Panc1 (cell line): Measurements from ENCODE around the gene B4GALT5. TPM values are rescaled to one million over a fixed set of nuclear protein-coding genes. Genes with fewer than 3 reads are reported as not detected.

Experiments used
- ATAC-seq: fragments of 200-7000 bp; cut with Tn5 transposase; 2 replicates; pipeline ENCODE4 v1.9.1; 2020; ENCODE audit warnings: mild to moderate bottlenecking, moderate library complexity
- BruUV-seq: library from RNA; stranded (reverse); fragments of 400-500 nt; replicated peaks from 2 replicates; lab custom pipeline; 2021; lab: Mats Ljungman, UMichigan
- CTCF ChIA-PET: fragments of 300-600 bp; sonication (Branson Sonifier 250); formaldehyde crosslinking; loops from one replicate; lab custom pipeline; 2022; ENCODE audit warnings: antibody characterized with exemption; lab: Charles Lee
- POLR2A ChIA-PET: fragments of 300-600 bp; sonication (Branson Sonifier 250); formaldehyde crosslinking; loops from one replicate; lab custom pipeline; 2022; ENCODE audit warnings: antibody characterized with exemption; lab: Charles Lee
- DNase-seq: peaks from one replicate; pipeline ENCODE4 v3.0.0-alpha.2; 2010; ENCODE audit warnings: low read depth, low spot score
- H3K27ac ChIP-seq: 2 replicates; pipeline ENCODE4 v1.5.1; 2011; ENCODE audit warnings: mild to moderate bottlenecking, low read length, inconsistent platforms
- H3K27me3 ChIP-seq: fragments of 200-500 bp; sonication (Bioruptor generic); 2 replicates; pipeline ENCODE4 v1.6.0; 2014; ENCODE audit warnings: low read length, inconsistent platforms; ENCODE audit not compliant: control insufficient read depth, insufficient read depth
- H3K36me3 ChIP-seq: fragments of 200-500 bp; sonication (Bioruptor generic); 2 replicates; pipeline ENCODE4 v1.5.1; 2014; ENCODE audit warnings: inconsistent platforms, mild to moderate bottlenecking, low read length, moderate library complexity; ENCODE audit not compliant: control insufficient read depth, insufficient read depth
- H3K4me1 ChIP-seq: 2 replicates; pipeline ENCODE4 v1.5.1; 2011; ENCODE audit warnings: inconsistent platforms, mild to moderate bottlenecking, low read length, moderate library complexity; ENCODE audit not compliant: control insufficient read depth, insufficient read depth
- H3K4me3 ChIP-seq, 2 experiments: 2 replicates each; pipeline ENCODE4 v1.5.1; 2011 to 2012; ENCODE audit warnings: low read depth in 2 of 2, low read length in 2 of 2, mild to moderate bottlenecking in 2 of 2, inconsistent platforms in 1 of 2, moderate library complexity in 1 of 2
- H3K9me3 ChIP-seq: fragments of 200-500 bp; sonication (Bioruptor generic); 2 replicates; pipeline ENCODE4 v1.5.1; 2014; ENCODE audit warnings: low read depth, mild to moderate bottlenecking, inconsistent platforms, low read length, moderate library complexity; ENCODE audit not compliant: control insufficient read depth, insufficient read depth
- CTCF ChIP-seq: fragments of 450-650 bp; IDR thresholded peaks from 2 replicates; pipeline ENCODE4 v1.5.1; 2017; ENCODE audit warnings: mild to moderate bottlenecking
- POLR2AphosphoS5 ChIP-seq: IDR thresholded peaks from 2 replicates; pipeline ENCODE4 v1.6.1; 2012; ENCODE audit warnings: mild to moderate bottlenecking, low read depth, low read length, moderate library complexity
- REST ChIP-seq, 2 experiments: IDR thresholded peaks; 2 replicates each; pipeline ENCODE4 v1.6.1; 2011 to 2012; ENCODE audit warnings: low read depth in 2 of 2, control low read depth in 1 of 2, low read length in 1 of 2, mild to moderate bottlenecking in 1 of 2, moderate library complexity in 1 of 2; ENCODE audit not compliant: insufficient read depth in 1 of 2
- SIN3A ChIP-seq: IDR thresholded peaks from 2 replicates; pipeline ENCODE4 v1.6.1; 2012; ENCODE audit warnings: low read depth, mild to moderate bottlenecking, low read length, moderate library complexity, borderline replicate concordance; ENCODE audit not compliant: insufficient read depth
- TCF7L2 ChIP-seq: IDR thresholded peaks from 2 replicates; pipeline ENCODE4 v1.6.1; 2011; ENCODE audit warnings: mild to moderate bottlenecking, low read depth, low read length, inconsistent platforms
- in situ Hi-C: cut with HindIII; loops from 2 replicates; pipeline ENCODE4 v1.10.0; 2016; ENCODE audit warnings: low sequenced_read_pairs, low pct_unique_long_range_greater_than_20kb
- intact Hi-C: fragments of 100-400 bp; cut with micrococcal nuclease; formaldehyde crosslinking; loops from one replicate; pipeline ENCODE4 v1.10.0; 2022; ENCODE audit not compliant: unreplicated experiment
- total RNA-seq: library from RNA; stranded (reverse); gene quantifications from one replicate; pipeline ENCODE4 v1.2.1, GENCODE V29; 2021; ENCODE audit not compliant: unreplicated experiment

Gene B4GALT5
- total RNA-seq, 1 experiment from 2014 or later = 40.0 TPM

GRCh38 chr20:49685161-49685601, 28.5 kb downstream of the B4GALT5 start:
- ChIA-PET CTCF (no interaction called here), POLR2A (no interaction called here)
- in situ Hi-C loops (no loop called here), intact Hi-C loops (no loop called here)
- no peak for ATAC-seq
- BruUV-seq = no TSS peak
- H3K27me3 ChIP-seq = no peaks in the 10 kb centered on the region
- H3K4me1 ChIP-seq = peaks cover 32% of the 10 kb centered on the region
- peak overlapping the region; percentile 41; the same call in 1 of the 2 replicates for H3K27ac ChIP-seq
- no peaks in the 10 kb centered on the region for H3K36me3 ChIP-seq
- H3K4me3 ChIP-seq = no peak overlapping the region
- no peaks in the 10 kb centered on the region for H3K9me3 ChIP-seq
- no peak for DNase-seq
- TF ChIP-seq REST (IDR thresholded peaks at IDR 0.05; ENCODE audit: insufficient read depth in 1 of 2, low read depth in 2 of 2, low read length in 1 of 2) (no peak), TCF7L2 (no peak), CTCF (no peak), SIN3A (no peak), POLR2AphosphoS5 (no peak)

- Histone ChIP-seq H3K36me3 (no peaks in the 10 kb centered on the region), H3K4me3 (no peak overlapping the region), H3K27ac (peak overlapping the region; percentile 14; the same call in 1 of the 2 replicates), H3K9me3 (no peaks in the 10 kb centered on the region), H3K27me3 (no peaks in the 10 kb centered on the region), H3K4me1 (peaks cover 39% of the 10 kb centered on the region)
- DNase-seq = no peak
- in situ Hi-C loops (no loop called here), intact Hi-C loops (no loop called here)
- POLR2A ChIA-PET = no interaction called here
- CTCF ChIA-PET = no interaction called here
- TF ChIP-seq REST (IDR thresholded peaks at IDR 0.05; ENCODE audit: insufficient read depth in 1 of 2, low read depth in 2 of 2, low read length in 1 of 2) (no peak), TCF7L2 (no peak), POLR2AphosphoS5 (no peak), SIN3A (no peak), CTCF (no peak)
- no peak for ATAC-seq
- no TSS peak for BruUV-seq
These were observed 29.2 kb downstream of the B4GALT5 start for GRCh38 chr20:49684335-49684997.
